MM.1S (cell line): ENCODE data around the gene TRPV2.

Source experiments
- DNase-seq: peaks from one replicate; pipeline ENCODE4 v3.0.0-alpha.2; 2015
- H2AFZ ChIP-seq: fragments of 300-600 bp; sonication (generic); 2 replicates; pipeline ENCODE4 v1.6.0; 2016; ENCODE audit warnings: antibody characterized with exemption, low read length
- H3F3A ChIP-seq: fragments of 300-600 bp; sonication (generic); 2 replicates; pipeline ENCODE4 v1.6.1; 2016; ENCODE audit warnings: mild to moderate bottlenecking, antibody characterized with exemption, low read length, moderate library complexity, mixed read lengths; ENCODE audit not compliant: insufficient read depth
- H3K27ac ChIP-seq: fragments of 300-600 bp; sonication (generic); 2 replicates; pipeline ENCODE4 v1.5.1; 2016; ENCODE audit warnings: mild to moderate bottlenecking, low read length
- H3K27me3 ChIP-seq: fragments of 300-600 bp; sonication (generic); replicated peaks from 2 replicates; pipeline ENCODE4 v1.6.0; 2016; ENCODE audit warnings: low read length; ENCODE audit not compliant: insufficient read depth
- H3K36me3 ChIP-seq: fragments of 300-600 bp; sonication (generic); replicated peaks from 2 replicates; pipeline ENCODE4 v1.6.1; 2016; ENCODE audit warnings: mild to moderate bottlenecking, low read length, mixed read lengths; ENCODE audit not compliant: insufficient read depth
- H3K4me1 ChIP-seq: fragments of 300-600 bp; sonication (generic); 2 replicates; pipeline ENCODE4 v1.6.1; 2016; ENCODE audit warnings: low read length, mixed read lengths
- H3K4me2 ChIP-seq: fragments of 300-600 bp; sonication (generic); 2 replicates; pipeline ENCODE4 v1.6.0; 2016; ENCODE audit warnings: low read depth, low read length
- H3K4me3 ChIP-seq: fragments of 300-600 bp; sonication (generic); 2 replicates; pipeline ENCODE4 v1.5.1; 2016; ENCODE audit warnings: low read length, mixed read lengths
- H3K79me2 ChIP-seq: fragments of 300-600 bp; sonication (generic); 2 replicates; pipeline ENCODE4 v1.6.1; 2016; ENCODE audit warnings: mixed run types, low read length, mixed read lengths
- H3K9ac ChIP-seq: fragments of 300-600 bp; sonication (generic); 2 replicates; pipeline ENCODE4 v1.6.1; 2016; ENCODE audit warnings: low read length, mixed read lengths
- H3K9me2 ChIP-seq: fragments of 300-600 bp; sonication (generic); replicated peaks from 2 replicates; pipeline ENCODE4 v1.6.1; 2016; ENCODE audit warnings: mild to moderate bottlenecking, low read length, mixed read lengths; ENCODE audit not compliant: insufficient read depth
- H3K9me3 ChIP-seq: fragments of 300-600 bp; sonication (generic); replicated peaks from 2 replicates; pipeline ENCODE4 v1.6.1; 2016; ENCODE audit warnings: mild to moderate bottlenecking, low read length, mixed read lengths; ENCODE audit not compliant: insufficient read depth
- H4K20me1 ChIP-seq: fragments of 300-600 bp; sonication (generic); 2 replicates; pipeline ENCODE4 v1.6.1; 2016; ENCODE audit warnings: mild to moderate bottlenecking, low read length, moderate library complexity, mixed read lengths; ENCODE audit not compliant: insufficient read depth
- CTCF ChIP-seq: fragments of 300-600 bp; sonication (generic); IDR thresholded peaks from 2 replicates; pipeline ENCODE4 v1.5.1; 2016; ENCODE audit warnings: antibody characterized with exemption, low read length, mixed read lengths
- EZH2 ChIP-seq: fragments of 300-600 bp; sonication (generic); optimal IDR thresholded peaks from 2 replicates; pipeline ENCODE3; 2017; ENCODE audit warnings: low read depth, mild to moderate bottlenecking, antibody characterized with exemption, low read length, mixed read lengths
- EZH2phosphoT487 ChIP-seq: fragments of 300-600 bp; sonication (generic); IDR thresholded peaks from 2 replicates; pipeline ENCODE4 v1.6.1; 2018; ENCODE audit warnings: antibody characterized with exemption, low read length

Gene TRPV2

GRCh38 chr17:16467886-16468285 is 52.5 kb downstream of the TRPV2 start:
- H3K36me3 ChIP-seq = no peaks in the 10 kb centered on the region
- H3F3A ChIP-seq = no peaks in the 10 kb centered on the region
- H3K27me3 ChIP-seq = no peaks in the 10 kb centered on the region
- no peak overlapping the region for H3K9ac ChIP-seq
- no peaks in the 10 kb centered on the region for H3K79me2 ChIP-seq
- H3K4me1 ChIP-seq = no peaks in the 10 kb centered on the region
- no peak overlapping the region for H3K4me3 ChIP-seq
- H2AFZ ChIP-seq = no peak overlapping the region
- H4K20me1 ChIP-seq = no peaks in the 10 kb centered on the region
- DNase-seq = no peak
- H3K9me2 ChIP-seq = no peaks in the 10 kb centered on the region
- no peak overlapping the region for H3K4me2 ChIP-seq
- no peak for TF ChIP-seq EZH2
- TF ChIP-seq EZH2phosphoT487 = no peak
- no peak for TF ChIP-seq CTCF
- H3K27ac ChIP-seq = no peak overlapping the region
- no peaks in the 10 kb centered on the region for H3K9me3 ChIP-seq

- TF ChIP-seq CTCF = no peak
- no peak for TF ChIP-seq EZH2phosphoT487
- TF ChIP-seq EZH2 = no peak
- no peak overlapping the region for H3K4me2 ChIP-seq
- H3K79me2 ChIP-seq = no peaks in the 10 kb centered on the region
- DNase-seq = no peak
- no peaks in the 10 kb centered on the region for H3K27me3 ChIP-seq
- H3K4me3 ChIP-seq = no peak overlapping the region
- no peak overlapping the region for H2AFZ ChIP-seq
- no peaks in the 10 kb centered on the region for H3K9me3 ChIP-seq
- no peaks in the 10 kb centered on the region for H3K36me3 ChIP-seq
- no peak overlapping the region for H3K9ac ChIP-seq
- no peak overlapping the region for H3K27ac ChIP-seq
- no peaks in the 10 kb centered on the region for H4K20me1 ChIP-seq
- H3F3A ChIP-seq = no peaks in the 10 kb centered on the region
- H3K4me1 ChIP-seq = no peaks in the 10 kb centered on the region
- no peaks in the 10 kb centered on the region for H3K9me2 ChIP-seq
Measured at GRCh38 chr17:16468428-16468992, 53.1 kb downstream of the TRPV2 start.

- H4K20me1 ChIP-seq = no peaks in the 10 kb centered on the region
- no peaks in the 10 kb centered on the region for H3K27me3 ChIP-seq
- no peak overlapping the region for H3K9ac ChIP-seq
- TF ChIP-seq EZH2 = no peak
- no peak for TF ChIP-seq CTCF
- TF ChIP-seq EZH2phosphoT487 = no peak
- H3K4me1 ChIP-seq = no peaks in the 10 kb centered on the region
- no peak overlapping the region for H3K4me3 ChIP-seq
- no peaks in the 10 kb centered on the region for H3K9me3 ChIP-seq
- no peaks in the 10 kb centered on the region for H3K9me2 ChIP-seq
- H3F3A ChIP-seq = no peaks in the 10 kb centered on the region
- H2AFZ ChIP-seq = no peak overlapping the region
- H3K36me3 ChIP-seq = no peaks in the 10 kb centered on the region
- no peak overlapping the region for H3K27ac ChIP-seq
- DNase-seq = no peak
- H3K79me2 ChIP-seq = no peaks in the 10 kb centered on the region
- no peak overlapping the region for H3K4me2 ChIP-seq
Measured at GRCh38 chr17:16470265-16470664, 54.9 kb downstream of the TRPV2 start.
